Measurements from ENCODE around the gene CACNG5. TPM values are rescaled to one million over a fixed set of nuclear protein-coding genes. Genes with fewer than 3 reads are reported as not detected.

The CACNG5 gene
- total RNA-seq, 4 donors from 2014 or later = not detected

GRCh38 chr17:66903781-66904180, 68.9 kb downstream of the CACNG5 start:
- no peak for ATAC-seq
- peaks cover 0 to 14% (median 4%) of the 10 kb centered on the region in 3 donors for H3K4me1 ChIP-seq
- H3K4me3 ChIP-seq = no peak overlapping the region
- no peak overlapping the region for H3K27ac ChIP-seq
- H3K9me3 ChIP-seq = no peaks in the 10 kb centered on the region
- H3K27me3 ChIP-seq = peaks cover 10% of the 10 kb centered on the region
- H3K36me3 ChIP-seq = no peaks in the 10 kb centered on the region
- TF ChIP-seq POLR2AphosphoS5 (IDR thresholded peaks at IDR 0.05) (no peak), CTCF (IDR thresholded peaks at IDR 0.05) (no peak), POLR2A (IDR thresholded peaks at IDR 0.05) (no peak), EP300 (IDR thresholded peaks at IDR 0.05) (no peak)
- WGBS, 2 donors (ENCODE audit: low coverage in 1 of 2) = 79 to 93% methylated on average over 3 to 7 of the region's 10 CpGs

DNA sequence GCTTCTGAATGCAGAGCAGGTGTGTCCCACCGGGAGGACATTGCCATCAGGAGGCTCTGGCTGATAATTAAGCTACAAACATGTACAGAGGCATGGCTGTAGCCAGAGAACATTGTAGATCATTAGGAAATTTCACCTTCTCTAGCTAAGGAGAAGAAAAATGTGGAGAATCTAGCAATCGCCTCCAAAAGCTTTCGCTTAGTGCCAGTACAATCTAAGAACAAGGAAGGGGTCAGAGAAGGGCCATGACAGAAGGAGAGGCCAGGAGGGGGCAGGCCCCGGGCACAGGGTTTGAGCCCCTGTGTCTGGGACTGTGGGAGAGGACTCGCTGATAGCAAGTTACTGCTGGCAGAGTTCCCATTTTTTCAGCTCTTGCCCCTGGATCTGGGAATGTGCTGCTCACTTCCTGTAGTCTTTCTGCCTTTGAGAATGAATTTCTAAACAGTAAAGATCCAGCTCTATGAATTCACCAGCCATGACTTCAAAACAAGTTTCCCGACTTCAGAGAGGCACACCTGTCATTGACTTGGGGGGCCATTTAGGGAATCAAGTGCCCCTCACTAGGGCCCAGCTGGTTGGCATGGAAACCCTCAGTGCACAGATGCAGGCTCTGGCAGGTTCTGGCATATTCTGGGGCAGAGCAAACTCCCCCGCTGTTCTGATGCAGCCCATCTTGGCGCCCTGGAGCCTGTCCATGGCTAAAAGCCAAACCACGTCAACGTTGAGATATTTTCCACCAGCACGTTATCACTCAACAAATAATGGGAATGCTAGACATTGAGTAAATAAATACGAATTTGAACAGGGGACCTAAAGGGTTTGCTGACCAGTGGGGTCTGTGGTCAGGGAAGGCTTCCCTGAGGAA, 70.1 kb downstream of the CACNG5 start:
- H3K36me3 ChIP-seq = no peaks in the 10 kb centered on the region
- peak overlapping the region in 2 of 4 donors; percentile 51 to 53 for H3K27ac ChIP-seq
- no peak overlapping the region for H3K4me3 ChIP-seq
- no peak for ATAC-seq
- WGBS, 2 donors (ENCODE audit: low coverage in 1 of 2) = 37 to 60% methylated on average over 2 to 7 of the region's 12 CpGs
- no peaks in the 10 kb centered on the region for H3K9me3 ChIP-seq
- peaks cover 0 to 14% (median 4%) of the 10 kb centered on the region in 3 donors for H3K4me1 ChIP-seq
- H3K27me3 ChIP-seq = peaks cover 4% of the 10 kb centered on the region
- TF ChIP-seq EP300 (IDR thresholded peaks at IDR 0.05) (no peak), POLR2AphosphoS5 (IDR thresholded peaks at IDR 0.05) (no peak), CTCF (IDR thresholded peaks at IDR 0.05) (no peak), POLR2A (IDR thresholded peaks at IDR 0.05) (no peak)

DNA sequence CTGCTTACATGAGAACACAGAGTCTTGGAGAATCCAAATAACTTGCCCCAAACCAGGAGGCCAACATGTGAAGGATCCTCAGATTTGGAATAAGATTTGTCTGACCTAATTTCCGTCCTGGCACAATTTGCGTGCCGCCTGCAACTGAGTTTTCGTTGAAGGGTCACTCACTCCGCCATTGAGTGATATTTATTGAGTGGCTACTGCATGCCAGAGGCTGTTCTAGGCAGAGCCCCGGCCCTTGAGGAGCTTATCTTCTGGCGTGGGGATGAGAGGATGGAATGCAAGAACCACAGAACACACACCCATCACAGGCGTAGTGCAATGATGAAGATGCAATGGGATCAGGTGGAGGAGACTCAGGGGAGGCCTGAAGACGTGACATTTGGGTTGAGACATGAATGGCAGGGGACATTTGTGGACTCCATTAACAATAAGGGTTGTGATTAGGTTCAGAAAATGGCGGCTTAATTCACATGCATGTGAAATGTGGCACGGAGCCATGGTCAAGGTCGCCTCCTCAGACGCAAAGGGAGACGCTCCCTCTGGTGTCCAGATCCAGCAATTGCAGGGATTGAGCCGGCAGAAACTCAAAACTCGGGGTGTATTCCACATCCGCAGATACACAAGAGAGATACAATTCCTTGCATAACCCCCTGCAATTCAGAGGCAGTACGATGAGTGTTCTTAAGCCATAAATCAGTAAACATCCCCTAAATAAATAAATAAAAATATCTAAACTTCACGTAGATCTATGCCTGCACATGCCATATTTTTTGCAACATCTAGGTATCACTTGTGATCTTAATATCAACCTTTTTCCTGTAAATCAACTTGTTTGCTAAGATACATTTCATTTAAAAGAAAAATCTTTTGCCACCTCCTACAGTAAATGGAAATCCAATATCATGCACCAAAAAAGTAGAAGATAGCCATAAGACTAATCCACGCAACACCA, 71.7 kb downstream of the CACNG5 start:
- no peak overlapping the region for H3K27ac ChIP-seq
- H3K27me3 ChIP-seq = peaks cover 5% of the 10 kb centered on the region
- H3K9me3 ChIP-seq = no peaks in the 10 kb centered on the region
- no peak for ATAC-seq
- H3K36me3 ChIP-seq = no peaks in the 10 kb centered on the region
- TF ChIP-seq EP300 (IDR thresholded peaks at IDR 0.05) = no peak
- no peak for TF ChIP-seq POLR2A (IDR thresholded peaks at IDR 0.05)
- TF ChIP-seq CTCF (IDR thresholded peaks at IDR 0.05) = peak in 3 of 4 experiments; percentile 72 to 90 (median 86)
- TF ChIP-seq POLR2AphosphoS5 (IDR thresholded peaks at IDR 0.05) = peak; percentile 59
- peaks cover 0 to 14% (median 4%) of the 10 kb centered on the region in 3 donors for H3K4me1 ChIP-seq
- WGBS, 2 donors (ENCODE audit: low coverage in 1 of 2) = 41 to 48% methylated on average over 7 to 20 of the region's 20 CpGs
- no peak overlapping the region for H3K4me3 ChIP-seq

GRCh38 chr17:66909804-66910373, 75.0 kb downstream of the CACNG5 start:
- H3K27ac ChIP-seq = no peak overlapping the region
- 73 to 80% methylated on average over 8 of the region's 8 CpGs for WGBS, 2 donors (ENCODE audit: low coverage in 1 of 2)
- no peak overlapping the region for H3K4me3 ChIP-seq
- H3K36me3 ChIP-seq = no peaks in the 10 kb centered on the region
- H3K4me1 ChIP-seq = peaks cover 0 to 12% (median 4%) of the 10 kb centered on the region in 3 donors
- H3K27me3 ChIP-seq = peaks cover 13% of the 10 kb centered on the region
- TF ChIP-seq EP300 (IDR thresholded peaks at IDR 0.05) = no peak
- TF ChIP-seq POLR2AphosphoS5 (IDR thresholded peaks at IDR 0.05) = no peak
- no peak for TF ChIP-seq CTCF (IDR thresholded peaks at IDR 0.05)
- no peak for ATAC-seq
- no peaks in the 10 kb centered on the region for H3K9me3 ChIP-seq

All from gastroesophageal sphincter (tissue), 4 donors.